ENCODE measurements around the gene GADD45G.

The GADD45G gene

DNA sequence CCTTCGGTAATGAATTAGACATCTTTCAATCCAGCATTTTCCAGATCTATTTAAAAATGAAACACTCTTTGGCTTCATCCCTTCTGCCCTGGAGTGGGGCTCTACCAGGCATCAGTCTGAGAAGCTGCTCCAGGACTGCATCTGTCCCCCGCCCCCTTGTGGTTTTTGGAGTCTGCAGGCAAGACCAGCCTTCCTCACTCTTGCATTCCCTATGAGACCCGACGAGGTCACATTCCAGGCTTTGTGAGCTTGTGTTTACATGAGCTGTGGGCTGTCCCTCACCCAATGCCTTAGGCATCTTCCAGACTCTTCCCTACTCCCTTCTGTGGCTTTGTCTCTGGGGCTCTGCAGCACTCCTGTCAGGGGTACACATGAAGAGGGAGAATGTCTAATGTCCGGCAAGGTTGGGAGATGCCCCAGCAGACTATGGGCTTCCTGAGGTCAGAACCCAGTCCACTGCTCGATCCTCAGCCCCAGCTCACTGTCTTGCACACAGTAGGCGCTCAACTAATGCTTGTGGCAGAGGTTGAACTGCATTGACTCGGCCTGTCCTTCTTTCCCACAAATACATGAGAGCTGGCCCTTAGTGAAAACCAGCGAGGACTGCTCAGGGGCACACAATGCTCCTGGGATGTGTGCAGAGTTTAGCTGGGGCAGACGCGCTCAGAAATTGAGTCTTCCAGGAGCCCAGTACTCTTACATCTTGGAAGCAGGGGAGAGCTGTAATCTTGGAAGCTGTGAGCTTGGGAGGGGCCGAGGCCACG, 11.7 kb upstream of the GADD45G start:
- no peak for DNase-seq

DNA sequence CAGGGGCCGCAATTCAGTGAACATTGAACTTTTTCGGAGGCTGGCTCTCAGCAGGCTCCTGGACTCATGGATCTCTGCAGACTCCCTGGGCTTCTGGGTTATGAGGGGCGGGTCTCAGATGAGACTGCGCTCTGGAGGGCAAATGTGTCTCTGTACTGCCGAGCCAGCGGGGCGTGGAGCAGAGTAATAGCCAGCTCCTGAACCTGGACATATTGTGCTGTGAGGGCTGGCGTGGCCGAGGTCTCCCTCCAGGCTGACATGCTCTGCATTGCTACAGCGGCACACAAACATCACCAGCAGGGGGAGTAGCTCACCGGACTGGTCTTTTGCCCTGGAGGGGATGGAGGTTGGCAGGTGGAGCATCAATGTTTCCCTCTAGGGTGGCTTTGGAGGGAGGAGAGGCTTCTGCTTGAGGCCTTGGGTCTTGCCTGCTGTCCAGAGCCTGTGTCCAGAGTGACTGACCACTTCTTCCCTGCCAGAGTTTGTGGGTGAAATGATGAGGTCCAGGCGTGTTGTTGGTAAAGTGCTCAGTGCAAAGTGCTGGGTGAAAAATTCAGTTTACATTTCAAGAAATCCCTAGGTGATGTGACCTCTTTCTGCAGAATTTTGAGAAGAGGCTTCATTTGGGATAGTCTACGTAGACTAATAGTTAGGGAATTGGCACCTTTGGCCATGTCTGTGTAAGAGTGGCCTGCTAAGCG, 10.9 kb upstream of the GADD45G start:
- DNase-seq, result peak; percentile 48 to 64

- DNase-seq, result no peak
Measured at GRCh38 chr9:89594811-89595550, 9.8 kb upstream of the GADD45G start.

GRCh38 chr9:89595646-89596045, 9.2 kb upstream of the GADD45G start:
- no peak for DNase-seq

DNA sequence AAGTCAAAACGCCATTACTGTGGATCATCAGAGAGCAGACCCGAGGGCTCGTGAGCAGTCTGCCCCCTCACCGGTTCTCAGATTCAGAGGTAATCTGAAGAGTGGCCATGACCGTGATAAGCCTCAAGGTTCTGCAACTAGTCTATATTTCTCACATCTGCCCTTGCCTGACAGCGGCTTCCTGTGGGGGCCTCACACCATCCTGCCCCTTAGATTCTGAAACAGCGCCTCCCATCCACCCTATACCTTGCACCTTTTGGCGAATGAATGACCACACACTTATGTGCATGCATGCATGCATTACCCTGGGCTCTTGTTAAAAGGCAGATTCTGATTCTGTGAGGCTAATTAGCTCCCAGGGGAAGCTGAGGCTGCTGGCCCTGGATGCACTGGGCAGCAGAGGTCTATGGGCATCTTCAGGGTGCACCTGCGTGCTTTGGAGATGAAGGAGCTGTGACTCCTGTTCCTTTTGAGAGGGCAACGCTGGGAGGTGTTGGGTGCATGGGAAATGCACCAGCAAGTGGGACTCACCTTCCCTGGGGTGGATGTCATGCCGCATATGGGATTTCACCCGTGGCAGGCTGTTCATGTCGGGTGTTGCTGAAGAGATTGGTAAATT, 7.8 kb upstream of the GADD45G start:
- no peak for DNase-seq

GRCh38 chr9:89597711-89598362, 7.0 kb upstream of the GADD45G start:
- DNase-seq, result peak; percentile 44 to 72

GRCh38 chr9:89598363-89598713, 6.5 kb upstream of the GADD45G start:
- no peak for DNase-seq

DNA sequence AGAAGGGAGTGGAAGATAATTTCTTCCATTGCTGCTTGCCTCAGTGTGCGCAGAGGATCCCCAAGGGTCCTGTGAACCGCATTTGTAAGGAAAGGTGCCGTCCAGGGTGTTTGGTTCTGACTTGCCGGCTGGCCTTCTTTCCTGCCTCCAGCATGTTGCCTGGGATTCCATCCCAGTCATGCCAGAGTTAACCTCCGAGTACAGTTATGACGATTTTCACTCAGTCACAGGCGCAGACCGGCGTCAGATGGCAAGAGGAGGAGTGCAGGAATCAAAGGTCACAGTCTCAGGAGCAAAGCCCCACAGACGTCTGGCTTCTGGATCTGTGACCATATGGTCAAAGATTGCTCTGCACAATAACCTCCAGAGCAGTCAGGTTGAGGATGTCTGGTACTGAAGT, 5.9 kb upstream of the GADD45G start:
- DNase-seq, result peak in 1 of 2 experiments; percentile 37

DNA sequence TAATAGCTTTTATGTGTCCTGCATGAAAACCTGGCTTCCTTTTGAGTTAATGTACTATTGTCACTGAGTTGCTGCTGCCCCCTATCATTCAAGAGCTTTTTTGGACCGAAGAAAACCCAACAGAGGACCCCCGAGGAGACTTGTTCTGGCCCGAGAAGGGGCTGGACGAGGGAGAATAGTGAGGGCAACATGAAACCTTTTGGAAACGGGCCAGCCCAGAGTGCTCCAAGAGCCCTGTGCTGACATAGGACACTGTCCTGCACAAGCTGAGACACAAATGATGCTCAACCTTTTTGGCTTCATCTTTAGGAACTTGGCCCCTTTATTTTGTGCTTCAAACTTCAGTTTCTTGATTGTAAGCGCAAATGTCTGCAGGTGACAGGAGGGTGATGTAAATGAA, 4.0 kb upstream of the GADD45G start:
- DNase-seq, result no peak

DNA sequence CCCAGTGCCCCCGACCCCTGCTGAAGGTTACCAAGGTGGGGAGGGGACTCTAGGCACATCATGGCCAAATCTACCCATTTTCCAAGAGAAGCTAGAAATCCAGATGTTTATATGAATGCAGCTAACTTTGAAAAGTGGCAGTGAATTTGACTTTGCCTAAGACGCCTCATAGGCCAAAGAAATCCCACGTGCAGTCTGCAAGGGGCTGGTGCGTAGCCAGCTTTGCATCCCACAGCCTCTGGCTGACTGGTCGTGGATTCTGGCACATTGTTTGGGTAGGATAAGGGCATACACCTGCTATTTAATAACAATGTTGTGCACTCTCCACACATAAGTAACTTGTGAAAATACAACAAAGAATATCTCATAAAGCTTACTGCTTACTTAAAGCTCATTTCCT, 3.5 kb upstream of the GADD45G start:
- no peak for DNase-seq

GRCh38 chr9:89601856-89602562, 2.8 kb upstream of the GADD45G start:
- no peak for DNase-seq

DNA sequence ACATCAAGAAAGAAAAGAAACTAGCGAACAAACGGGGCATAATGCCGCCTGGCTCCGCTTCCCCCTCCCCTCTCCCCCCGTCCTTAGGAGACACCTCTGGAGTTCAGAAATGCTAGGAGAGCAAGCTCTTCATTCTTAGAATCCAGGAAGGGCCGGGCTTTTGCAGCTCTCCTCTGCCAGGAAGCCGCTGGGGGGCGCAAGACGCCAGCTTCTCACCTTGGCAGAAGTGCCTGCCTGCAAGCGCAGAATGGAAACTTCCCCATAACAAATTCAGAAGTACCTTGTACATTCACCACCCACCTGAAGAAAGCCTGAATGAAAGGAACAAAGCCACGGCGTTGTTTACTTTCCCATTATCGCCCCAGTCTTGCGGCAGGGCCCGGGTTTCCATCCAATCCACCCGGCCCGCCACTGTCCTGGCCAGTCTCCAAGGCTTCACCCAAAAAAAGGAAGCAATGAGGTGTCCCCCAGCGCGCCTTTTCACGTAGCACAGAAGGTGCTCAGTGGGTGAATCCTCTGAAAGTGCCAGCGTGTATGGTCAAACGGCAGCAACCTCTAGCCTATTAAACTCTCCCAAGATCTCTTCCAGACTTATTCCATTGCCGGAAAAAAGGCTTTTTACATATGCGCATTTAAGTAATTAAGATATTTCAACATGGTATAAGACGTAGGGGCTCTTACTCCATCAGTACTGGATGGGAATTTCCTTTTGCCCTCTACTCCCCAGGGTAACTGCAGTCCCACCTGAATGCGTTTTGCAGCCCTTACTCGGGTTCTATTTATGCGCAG, 1.6 kb upstream of the GADD45G start:
- peak; percentile 87 to 91 for DNase-seq

DNA sequence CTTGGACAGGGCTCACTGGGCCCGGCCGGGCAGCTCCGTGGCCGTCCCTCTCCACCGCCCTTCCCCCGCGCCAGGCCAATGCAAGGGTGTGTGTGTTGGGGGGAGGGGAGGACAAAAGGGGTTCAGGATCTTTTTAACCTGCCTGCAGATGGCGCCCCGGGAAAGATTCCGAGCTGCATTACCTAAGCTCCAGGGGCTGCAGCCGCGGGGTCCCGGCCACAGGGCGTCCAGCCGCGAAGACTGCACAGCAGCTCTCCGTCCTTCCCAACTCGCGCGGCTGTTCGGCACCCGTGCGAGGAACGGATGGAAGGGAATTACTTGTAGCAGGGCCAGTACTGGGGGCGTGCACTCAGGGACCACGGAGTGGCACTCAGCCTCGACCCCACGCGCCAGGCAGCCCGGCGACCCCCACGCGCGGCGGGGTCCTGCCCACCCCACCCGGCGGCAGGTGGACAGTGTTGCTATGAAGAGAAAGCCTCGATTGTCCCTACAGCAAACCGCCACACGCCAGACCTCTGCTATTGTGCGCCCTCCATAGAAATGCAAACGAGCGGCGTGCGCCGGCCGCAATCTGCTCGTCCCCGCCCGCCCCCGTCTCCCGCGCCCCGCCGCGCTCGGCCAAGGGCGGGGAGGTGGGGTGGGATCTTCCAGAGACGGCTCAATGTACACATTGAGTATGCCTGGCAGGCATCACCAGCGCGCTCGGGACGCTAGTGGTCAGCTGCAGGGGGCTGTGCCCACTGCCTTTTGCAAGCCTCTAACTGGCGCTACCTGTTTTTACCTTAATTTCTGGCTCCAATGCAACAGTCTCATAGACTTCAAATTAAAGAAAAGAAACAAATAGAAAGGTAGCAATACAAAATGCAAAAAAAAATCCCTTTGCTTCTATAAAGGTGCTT, 796 bp upstream of the GADD45G start:
- DNase-seq, result peak; percentile 87 to 88

DNA sequence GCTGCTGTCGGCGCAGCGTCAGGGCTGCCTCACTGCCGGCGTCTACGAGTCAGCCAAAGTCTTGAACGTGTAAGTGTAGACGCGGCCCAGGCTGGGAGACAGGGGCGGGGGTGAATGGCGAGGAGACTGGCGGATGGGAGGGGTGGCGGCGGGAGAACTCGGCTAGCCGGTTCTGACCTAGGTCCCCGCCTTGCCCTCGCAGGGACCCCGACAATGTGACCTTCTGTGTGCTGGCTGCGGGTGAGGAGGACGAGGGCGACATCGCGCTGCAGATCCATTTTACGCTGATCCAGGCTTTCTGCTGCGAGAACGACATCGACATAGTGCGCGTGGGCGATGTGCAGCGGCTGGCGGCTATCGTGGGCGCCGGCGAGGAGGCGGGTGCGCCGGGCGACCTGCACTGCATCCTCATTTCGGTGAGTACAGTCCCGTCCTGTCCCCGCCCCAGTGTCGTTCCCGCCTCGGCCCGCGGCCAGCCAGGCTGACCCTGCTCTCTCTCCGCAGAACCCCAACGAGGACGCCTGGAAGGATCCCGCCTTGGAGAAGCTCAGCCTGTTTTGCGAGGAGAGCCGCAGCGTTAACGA, 745 bp downstream of the GADD45G start:
- DNase-seq, result no peak

- peak in 1 of 2 experiments; percentile 19 for DNase-seq
Measured at GRCh38 chr9:89606049-89606623, 1.3 kb downstream of the GADD45G start.

DNA sequence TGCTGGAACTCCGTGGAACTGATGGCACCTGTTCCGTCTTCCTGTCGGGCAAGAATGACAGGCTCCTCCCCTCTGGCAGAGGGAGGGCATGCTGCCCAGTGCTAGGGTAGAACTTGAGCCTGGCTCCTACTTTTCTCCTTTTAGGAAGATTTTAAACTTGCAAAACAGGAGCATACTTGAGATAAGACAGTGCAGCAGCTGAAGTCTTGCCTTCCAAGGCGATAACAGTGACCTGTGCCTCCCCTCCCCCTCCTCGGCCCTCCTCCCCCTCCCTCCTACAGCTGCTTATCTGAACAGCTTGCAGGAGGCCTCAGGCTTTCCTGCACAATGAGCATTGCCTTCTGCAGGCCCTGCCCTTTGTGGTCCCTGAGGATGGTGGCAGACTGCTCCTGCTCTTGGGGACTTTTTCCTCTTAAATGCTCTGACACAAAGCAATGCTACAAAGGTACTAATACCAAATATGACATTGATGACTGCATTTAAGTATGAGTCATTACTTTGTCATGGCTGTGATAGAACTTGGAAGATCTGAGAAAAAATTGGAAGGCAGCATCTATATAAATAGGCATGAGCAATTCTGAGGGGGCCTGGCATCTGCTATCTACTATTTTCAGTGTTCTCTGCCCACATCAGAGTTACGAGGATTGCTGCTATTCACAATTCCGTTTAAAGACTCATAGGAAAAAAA, 2.0 kb downstream of the GADD45G start:
- DNase-seq, result peak in 1 of 2 experiments; percentile 38

DNA sequence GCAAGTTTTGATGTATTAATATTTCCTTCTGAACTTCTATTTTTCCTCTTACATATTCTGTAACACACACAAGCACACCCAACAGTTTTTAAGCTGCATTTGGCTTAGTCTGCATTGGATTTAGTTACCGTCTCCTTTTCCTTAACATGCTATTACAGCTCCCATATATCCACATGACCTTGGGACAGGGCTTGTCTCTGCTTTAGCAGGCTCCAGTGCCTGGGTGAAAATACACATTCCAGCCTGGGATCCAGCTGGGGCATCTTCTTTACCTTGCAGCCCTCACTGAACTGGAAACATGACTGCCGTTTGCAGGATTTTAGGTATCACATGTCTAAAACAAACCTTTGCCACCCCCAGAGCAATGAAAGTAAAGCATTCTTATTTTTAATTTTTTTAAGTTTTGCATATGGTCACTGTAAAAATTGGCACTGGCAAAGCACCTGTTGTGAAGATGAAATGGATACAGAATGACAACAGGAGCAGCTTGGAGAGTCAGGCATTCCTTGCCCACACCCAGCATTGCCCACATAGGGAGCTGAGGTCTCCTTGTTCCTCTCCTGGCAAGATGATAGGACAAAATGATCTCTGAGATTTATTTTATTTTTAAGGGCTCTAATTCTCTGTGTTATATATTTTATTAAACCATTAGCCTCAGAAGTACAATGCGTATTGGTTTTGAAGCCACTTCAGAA, 4.0 kb downstream of the GADD45G start:
- peak in 1 of 2 experiments; percentile 10 for DNase-seq

DNA sequence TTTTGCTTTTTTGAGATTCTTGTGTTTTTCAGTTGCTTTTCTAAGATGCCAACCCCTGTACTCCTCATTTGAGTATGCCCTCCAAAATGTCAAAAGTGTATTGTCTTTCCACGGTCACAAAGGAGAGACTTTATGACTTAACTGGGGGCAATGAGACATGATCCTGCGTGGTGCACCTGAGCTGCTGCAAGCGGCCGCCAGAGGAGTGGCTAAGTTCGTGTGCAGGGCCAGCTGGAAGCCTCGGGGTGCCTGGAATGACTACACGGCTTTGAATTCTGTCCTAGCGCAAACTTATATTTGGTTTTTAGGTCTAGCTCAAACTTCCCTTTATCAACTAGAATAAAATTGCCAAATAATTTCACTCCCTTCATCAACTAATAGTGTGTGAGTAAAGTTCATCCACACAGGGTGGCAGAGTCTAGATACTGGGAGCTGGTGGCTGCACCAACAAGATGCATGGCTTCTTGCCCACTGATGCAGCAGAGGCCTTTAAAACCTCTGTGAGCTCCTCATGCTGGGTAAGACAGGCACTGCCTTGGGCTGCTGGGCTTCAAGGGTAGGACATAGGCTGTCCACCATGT, 4.7 kb downstream of the GADD45G start:
- no peak for DNase-seq
